ENCODE measurements around the gene IL36G.

The IL36G gene

DNA sequence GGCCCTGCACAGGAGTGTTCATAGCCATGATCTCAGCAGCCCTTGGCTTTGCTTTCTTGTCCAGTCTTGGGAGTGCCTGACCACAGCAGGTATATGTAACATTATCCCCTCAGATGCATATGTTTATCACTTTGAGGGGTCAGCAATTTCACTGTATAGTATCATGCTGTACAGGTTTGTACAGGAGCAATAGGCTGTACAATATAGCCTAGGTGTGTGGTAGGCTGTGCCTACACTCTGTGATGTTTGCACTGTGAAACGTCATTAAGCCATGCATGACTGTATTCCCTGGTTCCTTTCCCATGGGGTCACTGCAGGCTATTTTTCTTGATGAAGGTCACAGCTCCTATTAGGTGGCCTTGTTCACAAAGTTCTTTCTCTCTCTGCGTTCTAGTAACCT lies 4.7 kb upstream of the IL36G start:
- no peak for DNase-seq

DNA sequence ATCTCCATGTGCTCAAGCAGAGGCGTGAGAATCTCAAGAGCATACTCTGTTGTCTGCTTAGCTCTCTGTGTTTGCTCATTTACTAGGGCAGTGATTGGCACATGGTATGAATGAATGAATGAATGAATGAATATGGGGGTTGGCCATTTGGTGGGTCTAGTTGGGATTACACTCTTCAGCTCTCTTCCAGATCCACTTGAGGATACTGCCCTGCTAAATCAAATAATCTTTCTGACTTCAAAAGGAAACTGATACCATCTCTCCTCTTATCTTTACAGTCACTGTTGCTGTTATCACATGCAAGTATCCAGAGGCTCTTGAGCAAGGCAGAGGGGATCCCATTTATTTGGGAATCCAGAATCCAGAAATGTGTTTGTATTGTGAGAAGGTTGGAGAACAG lies 1.9 kb downstream of the IL36G start:
- DNase-seq: no peak

DNA sequence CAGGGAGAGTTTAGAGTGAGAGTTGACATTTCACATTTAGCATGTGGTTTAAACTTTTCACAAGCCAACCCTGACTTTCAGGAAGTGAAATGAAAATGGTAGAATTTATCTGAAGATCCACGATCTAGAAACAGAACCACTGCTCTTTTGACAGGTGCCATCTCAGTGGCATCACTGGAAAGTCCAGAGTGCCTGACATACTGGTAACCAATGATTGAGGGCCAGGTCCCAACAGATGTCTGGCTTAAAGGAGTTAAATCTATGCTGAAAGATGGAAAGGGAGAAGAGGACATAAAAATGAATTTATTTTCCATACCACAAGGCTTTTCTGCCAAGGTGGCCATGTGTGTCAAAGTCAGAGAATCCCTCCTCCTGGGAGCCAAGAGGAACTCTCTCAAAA lies 2.7 kb downstream of the IL36G start:
- no peak for DNase-seq

DNA sequence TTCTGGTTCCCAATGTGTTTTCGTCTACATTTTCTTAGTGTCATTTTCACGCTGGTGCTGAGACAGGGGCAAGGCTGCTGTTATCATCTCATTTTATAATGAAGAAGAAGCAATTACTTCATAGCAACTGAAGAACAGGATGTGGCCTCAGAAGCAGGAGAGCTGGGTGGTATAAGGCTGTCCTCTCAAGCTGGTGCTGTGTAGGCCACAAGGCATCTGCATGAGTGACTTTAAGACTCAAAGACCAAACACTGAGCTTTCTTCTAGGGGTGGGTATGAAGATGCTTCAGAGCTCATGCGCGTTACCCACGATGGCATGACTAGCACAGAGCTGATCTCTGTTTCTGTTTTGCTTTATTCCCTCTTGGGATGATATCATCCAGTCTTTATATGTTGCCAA lies 7.3 kb downstream of the IL36G start:
- DNase-seq: no peak

DNA sequence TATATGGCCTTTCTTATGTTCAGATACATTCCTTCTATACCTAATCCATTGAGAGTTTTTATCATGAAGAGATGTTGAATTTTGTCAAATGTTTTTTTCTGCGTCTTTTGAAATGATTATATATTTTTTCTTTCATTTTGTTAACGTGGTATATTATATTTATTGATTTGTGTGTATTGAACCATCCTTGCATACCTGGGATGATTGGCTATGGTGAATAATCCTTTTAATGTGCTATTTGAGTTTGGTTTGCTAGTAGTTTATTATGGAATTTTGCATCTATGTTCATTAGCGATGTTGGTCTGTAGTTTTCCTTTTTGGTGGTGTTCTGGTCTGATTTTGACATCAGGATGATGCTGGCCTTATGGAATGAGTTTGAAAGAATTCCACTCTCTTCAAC lies 11.8 kb downstream of the IL36G start:
- DNase-seq: no peak

DNA sequence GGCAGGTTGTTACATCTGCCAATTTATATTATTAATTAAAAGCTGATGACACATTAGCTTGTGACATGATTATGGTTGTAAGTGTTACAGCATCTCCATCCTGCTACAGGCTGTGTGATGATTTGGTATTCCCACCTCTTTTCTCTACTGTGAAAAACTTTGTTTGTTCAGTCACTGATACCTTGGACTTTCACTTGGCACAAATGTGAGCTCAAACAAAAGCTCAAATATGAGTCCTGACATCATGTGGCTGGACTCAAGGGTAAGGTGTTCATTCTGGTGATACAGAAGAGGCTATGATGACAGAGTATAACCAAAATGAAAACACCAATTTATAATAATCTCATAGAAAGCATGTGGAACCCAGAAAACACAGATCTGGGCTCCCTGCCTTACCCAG lies 16.0 kb downstream of the IL36G start:
- DNase-seq: no peak

DNA sequence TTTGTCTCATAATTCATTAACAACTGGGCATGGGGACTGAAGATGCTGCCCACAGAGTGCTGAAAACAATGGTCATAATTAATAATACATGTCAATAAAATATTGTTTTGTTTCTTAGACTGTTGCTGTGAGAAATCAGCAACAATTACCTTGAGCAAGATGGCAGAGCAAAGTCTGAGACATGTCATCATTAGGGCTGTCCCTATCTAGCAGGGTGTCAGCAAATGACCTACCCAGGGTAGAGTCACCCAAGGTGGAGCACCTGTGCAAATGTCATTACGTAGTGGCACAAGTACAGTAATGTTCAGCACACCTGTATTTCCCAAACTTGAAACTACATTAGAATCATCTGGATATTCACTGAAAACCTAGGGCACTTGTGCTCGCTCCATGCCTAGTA lies 16.8 kb downstream of the IL36G start:
- DNase-seq: no peak

DNA sequence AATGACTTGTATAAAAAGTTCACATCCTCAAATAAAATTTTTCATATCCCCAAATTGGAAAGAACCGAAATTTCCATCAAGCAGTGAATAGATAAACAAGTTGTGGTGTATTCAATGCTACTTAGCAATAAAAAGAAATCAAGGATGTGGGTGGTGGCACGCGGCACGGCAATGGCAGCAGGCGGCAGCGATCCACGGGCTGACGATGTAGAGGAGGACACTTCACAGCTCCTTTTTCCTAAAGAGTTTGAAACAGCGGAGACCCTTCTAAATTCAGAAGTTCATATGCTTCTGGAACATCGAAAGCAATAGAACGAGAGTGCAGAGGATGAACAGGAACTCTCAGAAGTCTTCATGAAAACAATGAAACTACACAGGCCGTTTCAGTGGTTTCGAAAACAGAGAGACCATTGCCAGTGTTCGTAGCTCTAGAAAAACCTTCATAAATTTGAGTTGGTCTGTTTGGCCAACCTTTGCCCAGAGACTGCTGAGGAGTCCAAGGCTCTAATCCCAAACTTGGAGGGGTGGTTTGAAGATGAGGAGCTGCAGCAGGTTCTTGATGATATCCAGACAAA lies 17.6 kb downstream of the IL36G start:
- no peak for DNase-seq

DNA sequence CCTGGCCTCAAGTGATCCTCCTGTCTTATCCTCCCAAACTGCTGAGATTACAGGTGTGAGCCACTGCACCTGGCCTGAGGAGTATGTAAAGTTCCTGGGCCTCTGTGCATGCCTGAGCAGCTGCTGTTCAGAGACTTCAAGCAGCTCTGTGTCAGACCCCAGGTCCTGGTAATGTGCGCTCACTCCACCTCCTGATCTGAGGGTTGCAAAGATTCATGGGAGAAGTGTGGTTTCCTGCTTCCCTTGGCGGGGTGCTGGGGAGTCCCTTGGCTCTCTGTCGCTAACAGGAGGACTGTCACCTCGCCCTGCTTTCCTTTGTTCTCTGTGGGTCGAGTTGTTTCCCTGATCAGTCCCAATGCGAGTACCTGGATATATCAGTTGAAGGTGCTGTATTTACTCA lies 18.8 kb downstream of the IL36G start:
- no peak for DNase-seq

DNA sequence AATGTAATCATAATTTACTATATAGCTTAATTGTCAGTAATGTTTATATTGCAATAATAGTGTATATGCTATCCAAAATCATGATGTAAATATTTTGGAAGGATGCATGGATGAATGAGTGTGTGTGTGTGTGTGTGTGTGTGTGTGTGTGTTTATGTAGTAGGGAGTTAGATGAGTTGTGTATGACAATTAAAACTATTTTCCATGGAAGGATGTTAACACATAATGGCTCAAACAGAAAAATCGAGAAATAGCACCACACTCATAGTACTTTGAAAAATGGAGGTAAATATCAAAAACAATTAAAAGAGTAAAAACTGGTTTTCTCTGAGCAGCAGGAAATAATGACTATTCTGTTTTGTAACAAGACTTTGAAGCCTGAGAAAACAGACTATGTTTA lies 19.3 kb downstream of the IL36G start:
- DNase-seq: no peak

DNA sequence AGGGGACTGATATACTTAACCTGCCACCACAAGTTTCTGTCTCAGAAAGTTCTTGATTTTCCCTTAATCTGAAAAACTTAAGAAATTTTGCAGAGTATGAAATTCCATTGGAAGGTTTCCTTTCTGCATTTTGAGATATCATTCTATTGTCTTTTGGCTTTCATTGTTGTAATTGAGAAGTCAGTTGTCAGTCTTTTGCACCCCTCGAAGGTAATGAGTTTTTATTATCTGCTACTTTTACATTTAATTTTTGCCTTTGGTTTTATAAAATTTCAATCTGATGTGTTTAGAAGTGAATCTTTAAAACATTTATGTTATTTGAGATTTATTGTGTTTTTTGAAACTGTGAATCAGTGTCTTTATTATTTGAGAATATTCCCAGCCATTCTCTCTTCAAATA lies 22.6 kb downstream of the IL36G start:
- DNase-seq: no peak

DNA sequence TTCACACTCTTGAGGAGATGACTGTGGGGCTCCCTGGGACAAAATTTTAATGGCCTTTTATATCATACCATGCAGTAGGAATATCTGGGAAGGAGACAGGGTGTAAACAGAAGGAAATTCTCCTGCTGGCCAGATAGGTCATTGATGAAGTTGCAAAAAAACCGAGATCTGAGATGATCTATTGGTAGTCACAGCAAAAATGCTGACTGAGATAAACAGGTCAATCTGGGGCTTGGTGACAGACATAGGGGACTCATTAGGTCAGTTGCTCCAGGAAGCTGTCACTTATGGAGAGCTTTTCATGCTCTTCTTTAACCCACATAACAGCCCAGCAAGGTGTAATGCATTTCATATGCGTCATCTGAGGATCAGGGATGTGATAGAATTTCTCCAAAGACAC lies 24.9 kb downstream of the IL36G start:
- no peak for DNase-seq

DNA sequence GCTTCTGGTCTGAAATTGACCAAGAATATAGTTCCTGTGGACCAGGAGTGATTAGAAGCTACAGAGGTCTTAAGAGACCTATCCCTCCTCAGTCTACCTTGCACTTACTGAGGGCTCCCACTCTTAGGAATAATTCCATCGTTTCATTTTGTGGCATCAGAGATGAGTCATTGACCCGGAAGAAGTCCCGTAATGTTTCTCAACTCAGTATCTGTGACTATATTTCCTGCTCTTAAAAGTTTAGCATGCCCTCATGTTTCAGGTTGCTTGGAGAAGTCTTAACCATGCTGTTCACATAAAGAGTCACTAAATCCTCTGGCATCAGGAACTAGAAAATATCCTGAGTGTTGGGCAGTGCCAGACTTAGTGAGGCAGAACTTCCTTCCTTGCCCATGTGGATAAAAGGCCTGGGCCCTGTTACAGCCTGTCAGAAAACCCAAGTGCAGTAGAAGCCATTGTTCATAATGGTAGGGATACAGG lies 27.3 kb downstream of the IL36G start, which contains the start of gene IL36A:
IL36A (plus strand) TSS at position 430 of the 480 bp plus-strand sequence. CDS start 413 bp downstream, outside the sequence.
- DNase-seq: no peak

DNA sequence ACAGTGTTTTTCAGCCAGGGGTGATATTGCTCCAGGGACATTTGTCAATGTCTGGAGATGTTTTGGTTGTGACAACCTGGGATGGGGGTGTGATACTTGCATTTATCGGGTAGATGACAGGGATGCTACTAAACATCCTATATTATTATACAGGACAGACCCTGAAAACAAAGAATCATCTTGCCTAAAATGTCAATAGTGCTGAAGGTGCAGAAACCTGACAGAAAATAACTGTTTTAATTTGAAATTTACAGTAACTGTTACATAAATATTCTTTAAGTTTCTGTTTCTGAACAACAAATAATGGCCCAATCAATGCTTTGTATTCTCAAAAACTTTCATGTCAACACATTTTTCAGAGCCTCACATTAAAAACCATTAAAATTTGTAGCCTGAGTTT lies 29.4 kb downstream of the IL36G start:
- no peak for DNase-seq

DNA sequence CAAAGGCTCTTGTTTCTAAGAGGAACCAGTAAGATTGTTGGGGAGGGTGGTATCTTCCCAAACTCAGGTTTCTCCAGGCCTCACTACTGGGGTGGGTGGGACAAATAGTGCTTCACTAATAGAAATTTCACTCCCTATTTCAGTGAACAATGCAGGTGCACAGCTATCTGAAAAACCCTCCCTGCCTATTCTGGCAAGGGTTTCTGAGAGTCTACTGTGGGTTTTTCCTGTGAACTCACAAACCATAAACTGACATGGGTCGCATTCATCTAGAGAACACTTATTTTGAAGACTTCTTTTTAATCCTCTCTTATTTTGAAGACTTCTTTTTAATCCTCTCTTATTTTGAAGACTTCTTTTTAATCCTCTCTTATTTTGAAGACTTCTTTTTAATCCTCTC lies 31.8 kb downstream of the IL36G start:
- DNase-seq: no peak

DNA sequence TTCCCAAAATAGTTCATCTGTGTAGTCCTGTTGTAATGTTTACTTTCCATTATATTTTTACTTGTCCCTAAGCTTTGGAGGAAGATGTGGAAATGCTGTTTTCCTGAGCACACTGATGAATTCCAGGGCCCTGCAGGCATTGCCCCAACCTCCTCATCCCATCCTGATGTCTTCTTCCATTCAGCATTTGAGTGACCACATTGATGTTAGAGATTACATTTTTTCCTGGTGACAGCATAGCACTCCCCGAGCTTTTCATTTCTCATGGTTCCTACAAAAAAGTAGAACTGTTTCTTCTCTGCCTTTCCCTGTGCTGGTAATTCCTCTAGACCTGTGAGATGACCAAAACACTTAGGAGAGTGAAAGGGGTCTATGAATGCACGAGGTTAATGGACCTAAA lies 32.3 kb downstream of the IL36G start:
- DNase-seq: no peak

DNA sequence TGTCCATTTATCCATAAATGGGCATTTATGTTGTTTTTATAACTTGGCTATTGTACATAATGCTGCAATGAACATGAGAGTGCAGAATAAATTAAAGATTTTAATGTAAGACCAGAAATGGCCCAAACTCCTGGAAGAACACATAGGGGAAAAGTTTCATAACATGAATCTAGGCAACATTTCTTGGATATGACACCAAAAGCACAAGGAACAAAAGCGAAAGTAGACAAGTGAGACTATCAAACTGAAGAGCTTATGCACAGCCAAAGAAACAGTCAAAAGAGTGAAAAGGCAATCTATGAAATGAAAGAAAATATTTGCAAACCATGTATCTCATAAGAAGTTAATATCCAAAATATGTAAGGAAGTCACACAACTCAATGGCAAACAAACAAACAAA lies 33.3 kb downstream of the IL36G start:
- DNase-seq: no peak

DNA sequence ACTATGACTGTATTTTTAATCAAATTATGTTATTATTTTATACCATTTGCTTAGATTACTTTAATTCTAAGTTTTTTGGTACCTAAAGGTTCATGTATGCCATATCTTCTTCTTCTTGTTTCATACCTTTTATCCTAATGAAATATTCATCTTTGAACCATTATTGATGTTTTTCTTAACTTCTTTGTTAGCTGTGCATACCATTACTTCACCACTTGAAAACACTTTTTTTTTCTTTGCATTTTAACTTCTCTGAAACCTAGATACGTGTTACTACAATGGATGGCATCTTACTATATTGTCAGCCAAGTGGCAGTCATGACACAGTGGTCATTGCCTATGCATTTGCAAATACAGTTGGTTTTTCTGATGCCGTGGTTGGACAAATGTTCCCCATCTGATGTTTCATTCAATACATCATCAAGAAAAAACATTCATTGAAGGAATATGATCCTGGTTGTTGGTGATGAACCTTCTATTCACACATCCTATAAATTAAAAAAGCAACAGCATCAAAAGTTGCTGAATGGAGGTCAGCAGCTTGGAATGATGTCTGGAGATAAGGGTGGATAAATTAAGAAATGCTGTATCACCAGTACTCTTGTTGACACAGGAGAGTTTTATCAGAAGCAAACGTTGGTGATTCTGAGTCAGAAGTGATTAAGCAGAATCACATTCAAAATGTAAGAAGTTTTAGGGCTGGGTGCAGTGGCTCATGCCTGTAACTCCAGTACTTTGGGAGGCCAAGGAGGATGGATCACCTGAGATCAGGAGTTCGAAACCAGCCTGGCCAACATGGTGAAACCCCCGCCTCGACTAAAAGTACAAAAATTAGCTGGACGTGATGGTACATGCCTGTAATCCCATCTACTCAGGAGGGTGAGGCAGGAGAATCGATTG lies 34.9 kb downstream of the IL36G start:
- no peak for DNase-seq

DNA sequence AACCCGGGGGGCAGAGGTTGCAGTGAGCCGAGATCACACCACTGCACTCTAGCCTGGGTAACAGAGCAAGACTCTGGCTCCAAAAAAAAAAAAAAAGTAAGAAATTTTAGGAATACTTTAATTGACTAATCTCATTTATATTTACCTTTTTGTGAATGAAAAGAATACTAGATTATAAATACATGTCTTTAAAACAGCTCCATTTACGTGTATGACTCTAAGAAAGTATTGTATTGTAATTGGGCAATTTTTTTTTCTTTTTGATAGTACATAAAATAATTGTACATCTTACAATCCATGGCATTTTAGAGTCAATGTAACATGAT lies 35.5 kb downstream of the IL36G start:
- no peak for DNase-seq

DNA sequence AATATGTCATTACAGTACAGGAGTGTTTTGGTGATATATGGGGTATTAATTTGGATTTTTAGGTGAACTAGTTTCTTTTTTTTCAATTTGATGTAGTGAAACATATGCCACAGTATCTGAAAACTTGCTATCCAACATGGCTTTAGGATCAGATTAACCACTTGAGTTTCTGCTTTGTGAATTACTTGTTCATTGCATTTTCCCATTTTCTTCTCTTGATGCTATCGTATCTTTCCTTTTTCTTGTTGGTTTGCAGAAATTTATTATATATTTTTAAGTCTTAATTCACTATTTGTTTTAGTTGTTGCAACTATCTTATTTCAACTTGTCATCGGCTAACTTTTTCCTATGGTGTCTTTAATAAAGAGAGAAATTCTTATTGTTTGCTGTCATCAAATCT lies 36.3 kb downstream of the IL36G start:
- DNase-seq: no peak

DNA sequence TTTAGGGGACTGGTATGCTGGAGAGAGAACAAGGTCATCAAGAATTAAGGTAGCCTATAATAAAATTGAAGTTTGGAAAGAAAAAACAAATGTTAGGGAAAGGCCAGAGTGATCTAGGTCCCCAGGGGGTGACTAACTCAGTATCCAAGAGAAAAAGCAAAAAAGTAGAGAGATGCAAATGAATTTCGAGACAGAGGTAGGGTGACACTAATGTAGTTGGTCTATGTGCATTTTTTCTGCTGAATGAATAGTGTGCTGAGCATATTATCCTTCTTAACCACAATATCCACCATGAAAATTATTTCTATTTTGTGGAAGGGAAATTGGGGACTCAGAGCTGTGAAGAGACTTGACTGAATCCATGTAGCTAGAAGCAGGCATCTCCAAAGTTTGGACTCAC lies 37.2 kb downstream of the IL36G start:
- no peak for DNase-seq

DNA sequence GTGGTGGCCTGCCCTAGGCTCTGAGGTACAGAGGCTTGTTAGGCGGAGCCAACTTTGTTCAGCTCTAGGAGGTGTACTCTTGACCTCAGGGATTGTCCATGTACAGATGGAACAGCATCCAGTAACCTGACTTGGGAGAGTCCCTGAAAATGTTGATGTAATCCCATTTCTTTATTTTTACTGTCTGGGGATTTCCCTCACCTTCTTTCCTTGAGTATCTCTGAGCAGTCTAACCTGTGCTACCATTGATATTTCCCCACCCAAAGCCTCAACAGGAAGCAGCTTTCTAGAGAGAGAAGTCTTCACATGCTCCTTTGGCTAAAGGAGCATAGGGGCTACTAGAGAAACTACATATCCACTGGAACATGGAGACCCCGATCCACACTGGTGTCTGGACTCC lies 37.8 kb downstream of the IL36G start:
- no peak for DNase-seq

DNA sequence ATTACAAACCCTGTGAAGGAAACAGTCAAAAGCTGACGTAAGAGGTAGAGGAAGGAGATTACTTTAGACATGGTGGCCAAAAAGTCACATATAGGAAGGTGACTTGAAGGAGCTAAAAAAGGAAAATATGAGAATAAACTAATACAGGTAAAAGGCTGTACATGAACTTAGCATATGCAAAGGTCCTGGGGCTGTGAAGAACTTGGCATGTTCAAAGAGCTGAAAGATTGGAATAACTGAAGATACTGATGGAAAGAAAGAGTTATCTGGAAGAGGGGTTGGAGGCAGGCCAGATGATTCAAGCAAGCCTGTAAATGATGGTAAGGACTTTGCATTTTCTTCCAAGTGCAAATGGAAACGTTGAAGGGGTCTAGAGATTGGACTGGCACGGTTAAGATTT lies 40.7 kb downstream of the IL36G start:
- DNase-seq: no peak

DNA sequence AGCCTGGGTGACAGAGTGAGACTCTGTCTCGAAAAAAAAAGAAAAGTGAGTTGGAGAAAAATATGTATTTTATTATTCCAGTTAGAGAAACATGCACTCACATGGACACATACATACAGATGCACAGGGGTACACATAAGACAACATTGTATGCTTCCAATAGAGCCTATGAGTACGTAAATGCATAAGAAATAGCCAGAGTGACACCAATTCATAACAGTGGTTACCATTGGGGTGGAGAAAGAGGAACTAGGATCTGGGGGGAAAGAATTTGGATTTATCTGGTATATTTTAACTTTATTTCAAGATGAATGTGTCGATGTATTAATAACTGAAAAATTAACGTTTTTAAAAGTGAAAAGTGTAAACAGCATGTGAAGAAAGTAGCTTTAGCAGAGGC lies 43.5 kb downstream of the IL36G start:
- no peak for DNase-seq

DNA sequence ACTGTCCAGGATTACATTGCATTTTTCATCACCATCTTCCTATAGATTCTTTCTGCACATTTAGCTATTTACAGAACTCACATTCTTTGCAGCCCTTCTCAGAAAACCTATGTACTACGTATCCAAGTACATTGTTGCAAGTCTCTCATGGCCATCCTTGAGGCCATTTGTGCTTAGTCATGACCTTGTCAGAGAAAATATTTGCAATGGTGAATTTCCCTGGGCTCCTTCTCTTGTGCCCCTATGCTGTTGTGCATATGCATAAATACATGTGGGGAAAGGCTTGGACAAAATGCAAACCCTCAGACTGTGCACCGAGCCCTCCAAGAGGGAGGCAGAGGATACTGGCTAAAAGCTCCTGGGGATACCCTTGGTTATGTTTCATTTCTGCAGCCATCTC lies 47.0 kb downstream of the IL36G start:
- no peak for DNase-seq

Data from NK-92 treated with Interleukin-12 subunit alpha and Interleukin-12 subunit beta, amount 100 ng/mL, for 24 hours (cell line).